Measurements from ENCODE around the gene KLHL30.

The KLHL30 gene

DNA sequence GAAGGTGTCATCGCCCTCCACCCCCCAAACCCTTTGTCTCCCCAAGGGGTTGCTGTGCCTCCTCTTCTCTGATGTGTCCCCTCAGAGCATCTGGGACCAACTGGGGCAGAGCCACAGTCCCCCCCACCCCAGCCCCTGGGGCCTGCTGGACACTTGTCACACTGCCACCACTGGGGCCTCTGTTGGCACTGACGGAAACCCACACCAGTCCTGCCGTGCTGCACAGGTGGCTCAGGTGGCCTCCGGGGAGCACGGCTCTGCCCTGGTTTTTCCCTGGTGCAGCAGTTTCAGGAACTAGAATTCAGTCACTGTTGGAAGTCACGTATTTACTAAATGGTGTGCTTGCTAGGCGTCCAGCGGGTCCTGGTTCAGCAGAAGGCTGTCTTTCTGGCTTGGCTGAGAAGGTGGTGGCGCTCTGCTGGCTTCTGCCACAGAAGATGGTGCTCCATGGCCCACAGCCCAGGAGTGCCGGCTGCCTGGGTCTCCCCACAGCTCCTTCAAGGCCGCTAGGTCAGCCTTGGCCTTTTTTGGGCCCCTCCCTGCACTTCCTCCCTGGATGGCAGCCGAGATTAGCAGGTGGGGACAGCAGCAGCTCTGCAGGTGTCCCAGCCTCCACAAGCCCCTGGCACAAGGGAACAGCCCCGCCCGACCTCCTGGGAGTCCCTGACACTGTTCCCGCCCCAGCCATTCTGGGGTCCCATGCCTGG is 18.6 kb upstream of the KLHL30 start:
- DNase-seq: no peak

DNA sequence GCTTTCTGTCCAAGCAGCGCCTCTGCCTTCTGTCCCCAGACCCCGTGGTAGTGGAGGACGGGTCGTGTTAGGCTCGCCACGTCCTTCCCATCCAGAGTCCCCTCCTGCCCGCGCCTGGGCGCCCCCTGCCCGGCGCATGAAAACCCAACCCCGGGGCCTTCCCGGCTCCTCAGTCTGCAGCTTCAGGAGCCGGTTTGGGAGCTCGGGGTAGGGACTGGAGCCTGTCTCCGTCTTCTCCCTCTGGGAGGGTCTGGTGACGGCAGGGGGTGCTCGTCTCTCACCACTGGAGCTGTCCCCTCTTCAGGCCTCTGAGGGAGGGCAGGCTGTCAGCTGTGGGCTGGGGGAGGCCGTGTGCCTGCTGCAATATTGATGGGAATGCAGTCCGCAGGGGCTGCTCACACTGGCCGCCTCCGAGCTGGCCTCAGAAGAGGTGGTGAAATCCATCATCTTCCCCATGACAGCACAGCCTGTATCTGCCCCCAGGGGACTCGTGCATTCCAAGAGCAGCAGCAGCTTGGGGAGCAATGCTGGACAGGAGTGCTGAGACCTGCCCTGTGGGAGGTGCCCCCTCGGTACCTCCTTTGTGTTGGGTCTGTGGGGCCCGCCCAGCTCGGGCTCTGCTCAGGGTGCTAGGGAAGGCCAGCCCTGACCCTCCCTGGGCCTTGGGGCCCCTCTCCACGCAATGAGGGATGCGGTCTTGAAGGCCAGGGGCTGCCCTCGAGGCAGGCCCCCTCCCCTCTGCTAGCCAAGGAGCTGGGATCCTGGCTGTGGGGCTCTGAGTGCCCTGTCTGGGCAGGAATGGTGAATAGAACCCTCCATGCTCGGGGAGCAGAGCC is 17.8 kb upstream of the KLHL30 start:
- no peak for DNase-seq

DNA sequence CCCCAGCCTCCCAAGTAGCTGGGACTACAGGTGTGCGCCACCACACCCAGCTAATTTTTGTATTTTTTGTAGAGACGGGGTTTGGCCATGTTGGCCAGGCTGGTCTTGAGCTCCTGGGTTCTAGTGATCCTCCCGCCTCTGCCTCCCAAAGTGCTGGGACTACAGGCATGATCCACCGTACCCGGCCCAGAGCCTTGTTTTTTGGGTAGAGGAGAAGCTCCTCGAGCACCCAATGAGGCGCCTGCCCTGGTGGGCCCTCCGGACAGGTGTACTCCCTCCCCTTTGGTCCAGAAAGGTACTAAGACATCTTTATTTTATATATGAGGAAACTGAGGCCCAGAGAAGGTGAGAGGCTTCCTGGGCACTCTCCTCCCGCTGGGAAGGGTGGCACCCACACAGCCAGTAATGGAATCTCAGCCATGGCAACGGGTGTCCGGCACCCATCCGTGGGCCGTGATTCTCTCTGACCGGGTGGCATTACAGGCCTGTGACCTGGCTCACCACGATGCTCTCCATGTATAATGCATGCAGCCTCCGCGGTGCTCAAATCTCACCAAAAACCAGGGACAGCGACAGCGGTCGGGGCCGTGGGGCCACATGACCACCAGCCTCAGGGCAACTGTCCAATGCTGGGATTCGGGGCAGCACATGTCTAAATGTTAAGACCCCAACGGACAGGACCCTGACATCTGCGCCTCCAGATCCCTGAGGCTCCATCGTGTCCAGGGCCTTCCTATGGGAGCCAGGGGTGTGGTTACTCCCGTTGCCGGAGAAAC is 16.8 kb upstream of the KLHL30 start:
- DNase-seq: no peak

DNA sequence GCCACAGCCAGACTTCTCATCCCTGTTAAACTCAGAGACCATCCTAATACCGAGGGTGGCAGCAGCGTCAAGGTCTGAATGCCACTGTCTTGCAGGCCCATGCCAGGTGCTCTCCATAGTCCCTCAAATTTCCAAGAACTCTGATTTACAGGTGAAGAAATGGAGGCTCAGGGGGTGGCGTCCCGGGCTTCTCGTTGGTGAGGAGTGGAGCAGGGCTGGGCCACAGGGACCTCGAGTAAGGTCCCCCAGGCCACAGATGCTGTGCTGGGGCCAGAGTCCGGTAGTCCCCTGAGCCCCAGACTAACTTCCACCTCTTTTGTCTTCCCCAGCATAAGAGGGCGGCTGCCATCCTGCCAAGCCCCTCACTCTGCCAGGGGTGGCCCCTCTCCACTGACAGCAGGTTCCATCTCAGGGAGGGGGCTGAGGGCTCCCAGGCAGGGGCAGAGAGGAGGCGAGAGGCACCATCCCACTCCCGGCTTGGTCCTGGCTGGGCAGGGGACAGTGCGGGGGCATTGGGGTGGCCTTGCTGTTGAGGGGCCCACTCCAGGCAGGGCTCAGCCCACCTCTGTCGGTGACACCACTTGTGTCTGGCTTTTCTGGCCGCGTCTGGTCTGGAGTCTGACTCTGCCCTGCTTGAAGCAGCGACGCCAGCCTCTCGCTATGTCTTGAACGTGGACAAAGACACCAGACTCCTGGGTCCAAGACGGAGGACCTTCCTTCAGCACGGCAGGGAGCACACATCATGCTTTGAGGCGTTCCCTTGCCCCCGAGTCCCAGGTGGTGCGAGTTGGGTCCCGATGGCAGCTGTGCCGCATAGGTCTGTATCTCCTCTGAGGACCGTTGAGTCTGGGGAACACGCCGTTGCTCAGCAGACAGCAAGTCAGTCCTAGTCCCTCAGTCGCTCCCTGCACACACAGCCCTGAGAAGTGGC is 15.9 kb upstream of the KLHL30 start:
- DNase-seq: no peak

DNA sequence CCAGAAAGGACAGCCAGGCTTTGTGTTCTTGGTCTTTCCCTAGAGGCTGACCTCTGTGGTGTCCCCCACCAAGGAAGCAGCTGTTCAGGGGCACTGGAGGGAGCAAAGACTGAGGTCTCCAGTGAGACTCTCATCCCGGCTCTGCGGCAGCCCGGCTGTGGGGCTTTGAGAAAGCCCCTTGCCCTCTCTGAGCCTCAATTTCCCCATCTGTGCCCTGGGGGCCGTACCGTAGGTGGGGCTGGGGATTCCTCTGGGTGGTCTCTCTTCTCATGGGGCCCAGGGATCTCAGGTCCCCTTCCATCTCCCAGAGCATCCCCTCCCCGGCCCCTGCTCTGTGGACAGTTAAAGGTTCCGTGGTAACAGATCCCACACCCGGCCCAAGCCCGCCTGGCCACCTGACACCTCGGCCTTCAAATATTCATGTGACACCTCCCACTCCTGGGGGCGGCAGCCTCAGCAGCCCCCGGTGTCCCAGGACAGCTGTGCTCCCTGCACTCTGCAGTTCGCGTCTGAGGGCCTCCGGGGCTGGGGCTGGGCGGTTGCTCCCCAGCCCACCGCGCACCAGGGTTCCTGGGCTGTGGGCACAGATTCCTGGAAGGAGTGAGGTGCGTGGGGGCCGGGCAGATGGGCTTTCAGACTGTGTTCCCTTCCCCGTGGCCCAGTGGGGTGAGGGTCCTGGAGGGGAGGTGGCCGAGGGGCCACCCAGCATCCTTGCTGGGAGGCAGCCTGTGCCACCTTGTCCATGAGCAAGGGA is 15.1 kb upstream of the KLHL30 start:
- DNase-seq: no peak

DNA sequence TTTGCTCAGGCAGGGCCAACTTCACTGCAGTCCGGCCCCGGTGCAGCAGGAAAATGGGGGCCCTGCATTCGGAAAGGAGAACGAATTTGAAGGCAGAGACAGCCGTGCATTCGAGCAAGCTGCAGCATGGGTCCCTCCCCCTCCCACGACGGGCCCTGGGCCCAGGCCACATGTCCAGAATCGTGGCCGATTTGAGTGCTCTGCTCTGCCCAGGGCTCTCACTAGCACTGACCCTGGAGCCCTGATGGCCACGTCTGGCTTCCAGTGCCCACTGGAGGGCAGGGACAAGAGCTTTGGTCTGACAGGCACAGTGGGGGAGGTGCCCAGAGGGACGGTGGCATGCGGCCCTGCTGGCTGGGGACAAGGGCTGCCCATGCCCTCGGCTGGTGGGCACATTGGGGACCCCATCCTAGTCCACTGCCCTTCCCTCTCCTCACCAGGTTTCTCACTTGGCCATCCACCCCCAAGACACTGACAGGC is 14.4 kb upstream of the KLHL30 start:
- no peak for DNase-seq

DNA sequence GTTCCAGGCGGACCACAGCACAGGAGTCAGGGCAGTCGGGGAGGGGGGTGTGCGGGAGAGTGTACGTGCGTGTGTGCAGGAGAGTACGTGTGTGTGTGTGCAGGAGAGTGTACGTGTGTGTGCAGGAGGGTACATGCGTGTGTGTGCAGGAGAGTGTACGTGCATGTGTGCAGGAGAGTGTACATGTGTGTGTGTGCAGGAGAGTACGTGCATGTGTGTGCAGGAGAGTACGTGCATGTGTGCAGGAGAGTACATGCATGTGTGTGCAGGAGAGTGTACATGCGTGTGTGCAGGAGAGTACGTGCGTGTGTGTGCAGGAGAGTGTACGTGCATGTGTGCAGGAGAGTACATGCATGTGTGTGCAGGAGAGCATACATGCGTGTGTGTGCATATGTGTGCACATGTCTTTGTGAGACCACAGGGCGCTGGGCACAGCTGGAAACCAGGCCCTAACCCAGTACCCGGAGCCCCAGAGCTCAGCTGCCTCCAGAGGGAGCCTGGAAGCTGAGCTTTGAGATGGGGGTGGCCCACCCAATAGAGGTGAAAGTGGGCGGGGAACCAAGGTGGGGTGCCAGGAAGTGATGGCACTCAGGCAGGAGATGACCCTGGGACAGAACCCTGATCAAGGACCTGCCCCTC is 13.9 kb upstream of the KLHL30 start:
- DNase-seq: no peak

DNA sequence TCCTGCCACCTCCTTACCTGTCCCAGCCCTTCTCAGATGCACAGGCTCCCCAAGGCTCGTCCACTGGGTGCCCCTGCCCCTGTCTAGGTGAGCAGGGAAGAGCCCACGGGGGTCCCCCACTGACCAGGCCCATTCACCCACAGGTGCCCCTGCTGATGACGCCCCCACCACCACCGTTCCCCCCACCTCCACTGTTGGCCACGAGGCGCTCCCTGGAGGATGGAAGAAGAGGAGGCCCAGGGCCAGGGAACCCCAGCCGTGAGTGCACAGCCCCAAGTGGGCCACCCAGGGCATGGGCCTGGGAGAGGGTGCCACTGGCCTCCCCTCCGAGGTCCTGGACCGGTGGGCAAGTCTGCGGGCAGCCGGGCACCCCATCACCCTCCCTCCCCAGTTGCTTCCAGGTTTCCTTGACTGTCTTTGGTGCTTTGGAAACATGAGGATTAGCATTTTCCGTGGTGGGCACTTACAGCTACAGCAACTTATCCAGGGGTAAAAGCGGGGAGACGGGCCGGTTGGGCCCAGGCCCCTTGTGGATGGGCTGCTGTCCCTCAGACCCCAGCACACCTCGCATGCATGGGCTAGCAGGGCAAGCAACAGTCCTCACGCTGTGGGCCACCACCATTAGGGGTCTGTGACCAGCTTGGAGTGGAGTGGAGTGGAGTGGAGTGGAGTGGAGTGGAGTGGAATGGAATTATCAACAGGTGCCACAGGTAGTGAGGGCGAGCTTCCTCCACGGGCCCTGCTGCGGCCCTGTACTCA is 13.2 kb upstream of the KLHL30 start:
- no peak for DNase-seq

DNA sequence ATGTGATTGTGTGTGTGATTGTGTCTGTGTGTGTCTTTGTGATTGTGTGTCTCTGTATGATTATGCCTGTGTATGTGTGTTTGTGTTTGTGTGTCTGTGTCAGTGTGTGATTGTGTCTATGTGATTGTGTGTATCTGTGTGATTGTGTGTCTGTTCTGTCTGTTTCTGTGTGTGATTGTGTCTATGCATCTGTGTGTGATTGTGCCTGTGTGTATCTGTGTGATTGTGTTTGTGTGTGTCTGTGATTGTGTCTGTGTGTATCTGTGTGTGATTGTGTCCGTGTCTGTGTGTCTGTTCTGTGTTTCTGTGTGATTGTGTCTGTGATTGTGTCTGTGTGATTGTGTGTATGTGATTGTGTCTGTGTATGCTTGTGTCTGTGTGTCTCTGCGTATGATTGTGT is 12.1 kb upstream of the KLHL30 start:
- no peak for DNase-seq

DNA sequence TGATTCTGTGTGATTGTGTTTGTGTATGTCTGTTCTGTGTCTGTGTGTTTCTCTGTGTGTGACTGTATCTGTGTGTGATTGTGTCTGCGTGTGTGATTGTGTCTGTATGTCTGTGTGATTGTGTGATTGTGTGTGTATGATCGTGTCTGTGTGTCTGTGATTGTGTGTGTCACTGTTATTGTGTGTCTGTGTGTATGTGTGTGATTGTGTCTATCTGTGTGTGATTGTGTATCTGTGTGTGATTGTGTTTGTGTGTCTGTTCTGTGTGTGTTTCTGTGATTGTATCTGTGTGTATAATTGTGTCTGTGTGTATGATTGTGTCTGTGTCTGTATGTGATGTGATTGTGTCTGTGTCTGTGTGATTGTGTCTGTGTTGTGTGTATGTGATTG is 11.7 kb upstream of the KLHL30 start:
- no peak for DNase-seq

DNA sequence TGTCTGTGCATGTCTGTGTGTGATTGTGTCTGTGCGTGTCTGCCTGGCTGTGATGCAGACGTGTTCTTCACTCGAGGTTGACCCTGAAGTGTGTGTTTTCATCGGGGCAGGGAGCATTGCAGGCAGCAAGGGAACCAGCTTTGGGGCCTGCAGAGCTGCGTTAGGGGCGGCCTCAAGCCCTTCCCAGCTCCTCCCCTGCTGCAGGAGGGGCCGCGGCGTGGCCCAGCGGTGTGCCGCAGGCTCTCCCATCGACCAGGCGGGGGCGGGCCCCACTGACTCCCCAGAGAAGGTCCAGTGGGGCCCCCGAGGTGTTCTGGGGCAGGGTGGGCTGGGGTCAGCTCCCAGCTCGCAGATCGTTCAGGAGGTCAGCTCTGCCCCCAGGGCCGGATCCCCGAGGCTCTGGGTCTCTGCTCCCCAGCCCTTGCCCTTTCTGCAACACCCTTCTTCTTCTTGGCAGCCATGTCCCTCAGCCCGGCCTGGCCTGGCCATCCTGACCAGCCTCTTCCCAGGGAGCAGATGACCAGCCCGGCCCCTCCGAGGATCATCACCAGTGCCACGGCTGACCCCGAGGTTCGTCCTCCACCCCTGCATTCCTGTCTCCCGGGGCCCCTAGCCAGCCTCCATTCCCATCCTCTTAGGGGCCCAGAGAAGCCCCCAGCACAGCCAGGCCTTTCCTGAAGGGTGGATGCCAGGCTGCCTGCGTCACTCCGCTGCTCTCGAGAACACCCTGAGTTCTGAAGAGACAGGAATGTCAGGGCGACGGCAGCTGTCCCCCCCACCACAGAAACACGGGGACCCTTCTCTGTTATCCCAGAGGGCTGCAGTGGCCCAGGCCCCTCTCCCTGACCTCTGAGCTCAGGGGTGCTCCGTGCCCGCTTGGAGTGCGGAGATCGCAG is 11.1 kb upstream of the KLHL30 start:
- no peak for DNase-seq

DNA sequence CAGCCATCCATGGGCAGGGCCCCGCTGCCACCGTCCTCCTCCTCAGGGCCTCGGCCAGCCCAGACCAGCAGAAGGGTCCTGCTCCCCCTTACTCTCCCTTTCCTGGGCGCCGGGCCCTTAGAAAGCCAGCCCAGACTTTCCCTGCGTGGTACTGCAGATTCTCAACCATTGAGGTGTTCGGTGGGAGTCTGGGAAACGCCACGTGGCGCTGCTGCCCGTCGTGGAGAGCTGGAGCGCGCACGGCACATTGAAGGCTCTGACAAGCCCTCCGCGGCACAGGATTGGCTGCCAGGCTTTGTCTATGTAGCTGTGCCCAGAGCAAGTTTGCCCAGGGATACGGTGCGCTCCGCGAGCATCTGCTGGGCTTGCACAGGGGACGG is 10.4 kb upstream of the KLHL30 start:
- no peak for DNase-seq

DNA sequence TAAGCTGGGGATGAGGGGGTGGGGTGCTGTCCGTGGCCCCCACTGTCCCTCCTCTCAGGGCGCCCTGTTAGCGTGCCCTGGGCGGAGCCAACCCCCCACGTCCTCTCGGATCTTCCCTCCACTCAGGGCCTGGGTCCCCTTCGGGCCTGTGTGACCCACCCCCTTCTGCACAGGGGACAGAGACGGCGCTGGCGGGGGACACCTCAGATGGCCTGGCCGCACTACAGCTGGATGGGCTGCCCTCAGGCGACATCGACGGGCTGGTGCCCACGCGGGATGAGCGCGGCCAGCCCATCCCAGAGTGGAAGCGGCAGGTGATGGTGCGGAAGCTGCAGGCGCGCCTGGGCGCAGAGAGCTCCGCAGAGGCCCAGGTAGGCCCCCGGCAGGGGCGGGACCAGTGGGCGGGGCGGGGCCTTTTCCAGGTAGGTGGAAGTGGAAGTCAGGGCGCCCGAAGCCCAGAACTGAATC is 9.9 kb upstream of the KLHL30 start:
- no peak for DNase-seq

DNA sequence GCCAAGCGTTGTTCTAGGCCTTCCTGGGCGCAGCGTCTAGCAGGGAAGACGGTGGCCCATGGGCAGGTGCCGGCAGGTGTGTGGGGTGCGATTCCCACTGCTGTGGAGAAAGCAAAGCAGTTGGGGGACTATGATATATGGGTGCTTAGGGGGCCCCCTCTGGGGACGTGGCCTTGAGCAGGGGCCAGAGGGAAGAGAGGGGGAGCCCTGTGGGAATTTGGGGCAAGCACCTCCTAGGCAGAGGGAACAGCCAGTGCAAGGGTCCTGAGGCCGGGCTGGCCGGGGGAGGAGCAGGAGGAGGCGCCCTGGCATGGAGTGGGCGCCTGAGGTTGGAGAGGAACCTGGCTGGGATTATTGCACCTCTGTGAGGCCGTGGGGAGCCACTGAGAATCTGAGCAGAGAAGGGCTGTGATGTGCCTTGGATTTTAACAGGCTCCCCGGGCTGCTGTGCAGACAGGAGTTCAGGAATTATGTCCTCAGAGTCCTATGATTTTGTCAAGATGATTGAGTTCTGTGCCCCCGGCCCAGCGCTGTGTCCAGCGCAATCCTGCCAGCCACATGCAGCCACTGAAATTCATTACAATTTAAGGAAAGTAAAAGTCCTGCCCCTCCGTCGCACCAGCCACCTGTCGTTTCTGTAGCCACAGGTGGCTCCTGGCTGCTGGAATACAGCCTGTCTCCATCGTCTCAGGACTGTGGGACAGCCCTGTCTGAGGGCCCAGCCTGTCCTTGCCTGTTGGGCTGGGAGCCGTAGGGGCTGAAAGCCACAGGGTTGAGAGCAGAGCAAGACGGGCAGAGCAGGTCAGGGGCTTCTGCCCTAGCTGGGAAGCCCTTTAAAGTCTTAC is 9.1 kb upstream of the KLHL30 start:
- no peak for DNase-seq

DNA sequence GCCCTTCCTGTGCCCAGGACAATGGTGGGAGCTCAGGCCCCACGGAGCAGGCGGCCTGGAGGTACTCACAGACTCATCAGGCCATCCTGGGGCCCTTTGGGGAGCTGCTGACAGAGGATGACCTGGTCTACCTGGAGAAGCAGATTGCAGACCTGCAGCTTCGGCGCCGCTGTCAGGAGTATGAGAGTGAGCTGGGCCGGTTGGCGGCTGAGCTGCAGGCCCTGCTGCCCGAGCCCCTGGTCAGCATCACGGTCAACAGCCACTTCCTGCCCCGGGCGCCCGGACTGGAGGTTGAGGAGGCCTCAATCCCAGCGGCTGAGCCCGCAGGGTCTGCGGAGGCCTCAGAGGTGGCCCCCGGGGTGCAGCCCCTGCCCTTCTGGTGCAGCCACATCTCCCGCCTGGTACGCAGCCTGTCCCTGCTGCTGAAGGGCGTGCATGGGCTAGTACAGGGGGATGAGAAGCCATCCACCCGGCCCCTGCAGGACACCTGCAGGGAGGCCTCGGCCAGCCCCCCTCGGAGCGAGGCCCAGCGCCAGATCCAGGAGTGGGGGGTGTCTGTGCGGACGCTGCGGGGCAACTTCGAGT is 8.3 kb upstream of the KLHL30 start:
- DNase-seq: no peak

DNA sequence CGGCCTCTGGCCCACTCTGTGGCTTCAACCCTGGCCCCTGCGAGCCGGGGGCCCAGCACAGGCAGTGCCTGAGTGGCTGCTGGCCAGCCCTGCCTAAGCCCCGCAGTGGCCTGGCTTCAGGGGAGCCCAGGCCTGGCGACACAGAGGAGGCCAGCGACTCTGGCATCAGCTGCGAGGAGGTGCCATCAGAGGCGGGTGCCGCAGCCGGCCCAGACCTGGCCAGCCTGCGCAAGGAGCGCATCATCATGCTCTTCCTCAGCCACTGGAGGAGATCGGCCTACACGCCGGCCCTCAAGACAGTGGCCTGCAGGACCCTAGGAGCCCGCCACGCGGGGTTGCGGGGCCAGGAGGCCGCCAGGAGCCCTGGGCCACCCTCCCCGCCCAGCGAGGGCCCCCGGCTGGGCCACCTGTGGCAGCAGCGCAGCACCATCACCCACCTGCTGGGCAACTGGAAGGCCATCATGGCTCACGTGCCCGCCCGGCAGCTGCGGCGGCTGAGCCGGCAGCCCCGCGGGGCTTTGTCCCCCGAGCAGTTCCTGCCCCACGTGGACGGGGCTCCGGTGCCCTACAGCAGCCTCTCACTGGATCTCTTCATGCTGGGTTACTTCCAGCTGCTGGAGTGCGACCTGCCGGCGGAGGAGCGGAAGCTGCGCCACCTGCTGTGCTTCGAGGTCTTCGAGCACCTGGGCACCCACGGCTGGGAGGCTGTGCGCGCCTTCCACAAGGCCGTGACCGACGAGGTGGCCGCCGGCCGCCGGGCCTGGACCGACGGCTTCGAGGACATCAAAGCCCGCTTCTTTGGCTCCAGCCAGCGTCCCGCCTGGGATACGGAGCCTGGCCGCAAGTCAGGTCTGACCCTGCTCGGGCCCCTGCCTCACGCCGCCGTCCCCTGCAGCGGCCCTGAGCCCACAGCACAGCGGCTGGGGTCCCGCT is 7.5 kb upstream of the KLHL30 start:
- no peak for DNase-seq

All from inflammatory macrophage treated with lipopolysaccharide for 4 hours (primary cell).